Activated naive CD4-positive, alpha-beta T cell treated with anti-CD3 and anti-CD28 coated beads, Interleukin-2, amount 50 U/mL, for 72 hours (primary cell): Measurements from ENCODE around the gene ITGB2. TPM values are rescaled to one million over a fixed set of nuclear protein-coding genes. Genes with fewer than 3 reads are reported as not detected.

Source experiments
- total RNA-seq, 2 donors: library from RNA; stranded (reverse); gene quantifications; one replicate each; pipeline ENCODE4 v1.2.3, GENCODE V29; 2022

Gene ITGB2
- total RNA-seq, 2 donors from 2014 or later = 151 to 272 TPM

Other genes with a start within 250 kb of the ITGB2 start
- not detected for gene KRTAP12-1, start 238.7 kb downstream of the ITGB2 start, total RNA-seq
- not detected for gene KRTAP10-12, start 223.7 kb downstream of the ITGB2 start, total RNA-seq
- gene TSPEAR, start 209.3 kb downstream of the ITGB2 start, total RNA-seq = not detected
- gene UBE2G2, start 119.1 kb downstream of the ITGB2 start, total RNA-seq = 100 to 1,000 TPM; 114 to 126 TPM
- 10 to 100 TPM; 72.8 to 81.2 TPM for gene SUMO3, start 102.8 kb downstream of the ITGB2 start, total RNA-seq
- gene PTTG1IP, start 47.2 kb downstream of the ITGB2 start, total RNA-seq = 10 to 100 TPM; 61.7 to 99.8 TPM
- 10 to 100 TPM; 25.3 to 63.9 TPM for gene SLX9, start 19.1 kb upstream of the ITGB2 start, total RNA-seq
- gene ADARB1, start 153.7 kb upstream of the ITGB2 start, total RNA-seq = 10 to 100 TPM; 24.4 to 37.4 TPM